K562 (cell line): ENCODE measurements around the gene SLC27A2. TPM values are rescaled to one million over a fixed set of nuclear protein-coding genes. Genes with fewer than 3 reads are reported as not detected.

Experiments
- BCOR ChIP-seq: fragments of 450-650 bp; IDR thresholded peaks from 2 replicates; pipeline ENCODE4 v1.6.1; 2016
- MEIS2 ChIP-seq: fragments of 450-650 bp; IDR thresholded peaks from 2 replicates; pipeline ENCODE4 v1.6.1; 2014; ENCODE audit warnings: mild to moderate bottlenecking; ENCODE audit not compliant: partially characterized antibody
- MYC ChIP-seq, 2 experiments: fragments of 250-450 bp in 1 of 2; sonication (Bioruptor Pico) in 1 of 2; IDR thresholded peaks; 2 replicates each; pipeline versions ENCODE4 v1.5.1 to v1.6.1; 2012 to 2021; ENCODE audit warnings: low read depth in 2 of 2, borderline replicate concordance in 1 of 2, improper control_type of control experiment in 1 of 2, low read length in 1 of 2, mild to moderate bottlenecking in 1 of 2, moderate library complexity in 1 of 2
- TSHZ1 ChIP-seq: fragments of 250-450 bp; sonication (Bioruptor Pico); IDR thresholded peaks from 2 replicates; pipeline ENCODE4 v1.4.0; 2020; ENCODE audit warnings: mild to moderate bottlenecking, moderate library complexity
- ZBTB33 ChIP-seq: sonication (generic); formaldehyde crosslinking; IDR thresholded peaks from 2 replicates; pipeline ENCODE4 v1.8.1; 2023; ENCODE audit warnings: mild to moderate bottlenecking, missing genetic modification reagents
- ZNF395 ChIP-seq: fragments of 200-800 bp; sonication (Bioruptor generic); IDR thresholded peaks from 2 replicates; pipeline ENCODE4 v1.6.1; 2017; ENCODE audit warnings: missing genetic modification characterization, missing compliant biosample characterization
- polyA plus RNA-seq, 8 experiments: library from polyadenylated mRNA; depleted of rRNA in 4 of 8; stranded (reverse) in 5 of 8; unstranded in 3 of 8; fragments of >200 nt; fragmentation: Nextera tagmentation in 2 of 8; fragmentation: Illumina TruSeq in 1 of 8; extraction: Ambion mirVana in 2 of 8; extraction: Trizol in 1 of 8; gene quantifications; 2 replicates each; pipeline versions ENCODE4 v1.2.1 to v1.2.3, GENCODE V29; 2011 to 2014; ENCODE audit warnings: inconsistent platforms in 1 of 8, missing spikeins in 1 of 8
- total RNA-seq, 7 experiments: library from RNA; depleted of rRNA in 6 of 7; stranded (reverse); fragments of >200 nt in 6 of 7; fragmentation: Illumina TruSeq in 2 of 7; extraction: Trizol in 2 of 7; gene quantifications; 2 replicates each; pipeline versions ENCODE4 v1.2.1 to v1.2.3, GENCODE V29; 2011 to 2021; ENCODE audit warnings: low replicate concordance in 1 of 7
- TF ChIP-seq, protein P1 (sequence below), 2 experiments: fragments of 450-650 bp in 1 of 2; IDR thresholded peaks; 2 replicates each; pipeline ENCODE4 v1.6.1; 2011 to 2017; ENCODE audit warnings: low read depth in 2 of 2, antibody characterized with exemption in 1 of 2, borderline replicate concordance in 1 of 2, low read length in 1 of 2, mild to moderate bottlenecking in 1 of 2, mixed read lengths in 1 of 2; ENCODE audit not compliant: control insufficient read depth in 1 of 2
- TF ChIP-seq, protein P2 (sequence below): fragments of 450-650 bp; formaldehyde crosslinking; IDR thresholded peaks from 2 replicates; pipeline ENCODE4 v1.4.0; 2020; ENCODE audit warnings: mild to moderate bottlenecking, moderate library complexity
- TF ChIP-seq, protein P3 (sequence below), 3 experiments: IDR thresholded peaks in 2 of 3; conservative IDR thresholded peaks in 1 of 3; 2 replicates each; pipeline ENCODE4 v1.5.1; 2011 to 2012; ENCODE audit warnings: low read length in 3 of 3, mild to moderate bottlenecking in 3 of 3, control low read depth in 2 of 3, improper control_type of control experiment in 1 of 3, inconsistent platforms in 1 of 3, low read depth in 1 of 3, mixed read lengths in 1 of 3, moderate library complexity in 1 of 3; ENCODE audit not compliant: insufficient read depth in 2 of 3

Gene SLC27A2
- total and polyA plus RNA-seq, 9 of the 15 experiments (the other 6 are each of a cell fraction or from before 2014, with no cell fraction given): 4.9 to 38.0 (median 22.7) TPM

DNA sequence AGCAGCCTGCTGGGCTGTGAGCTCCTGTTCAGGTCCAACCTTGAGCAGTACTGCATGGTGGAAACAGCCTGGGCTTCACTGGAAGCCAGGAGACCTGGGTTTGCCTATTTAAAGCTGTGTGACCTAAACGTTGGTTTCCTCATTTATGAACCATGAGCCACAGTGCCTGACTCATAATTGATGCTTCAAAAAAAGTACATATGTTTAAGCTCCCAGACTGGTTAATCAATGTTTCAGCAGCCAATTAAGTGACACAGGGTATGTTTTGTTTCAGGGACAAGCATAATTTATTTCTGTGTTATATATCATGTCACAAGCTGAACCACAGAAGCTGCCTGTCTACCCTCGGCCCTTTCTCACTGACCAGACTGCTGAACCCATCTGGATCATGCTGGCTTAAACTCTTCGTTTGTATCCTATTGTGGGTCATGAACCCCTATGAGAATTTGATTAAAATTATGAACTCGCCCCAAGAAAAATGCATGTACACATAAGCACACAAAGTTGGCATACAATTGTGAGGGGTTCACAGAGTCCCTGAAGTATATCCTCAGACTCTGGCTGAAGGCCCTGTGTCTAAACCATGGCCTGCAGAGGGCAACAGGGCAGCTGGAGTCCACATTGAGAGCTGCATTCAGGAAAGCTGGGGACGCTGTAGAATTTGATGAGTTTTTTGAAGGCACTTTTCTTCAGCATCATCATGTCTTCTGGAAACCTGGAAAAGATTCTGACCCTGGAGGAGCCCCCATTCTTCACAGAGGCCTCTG is 59.9 kb downstream of the SLC27A2 start (continued):
- TF ChIP-seq, protein P1, sequence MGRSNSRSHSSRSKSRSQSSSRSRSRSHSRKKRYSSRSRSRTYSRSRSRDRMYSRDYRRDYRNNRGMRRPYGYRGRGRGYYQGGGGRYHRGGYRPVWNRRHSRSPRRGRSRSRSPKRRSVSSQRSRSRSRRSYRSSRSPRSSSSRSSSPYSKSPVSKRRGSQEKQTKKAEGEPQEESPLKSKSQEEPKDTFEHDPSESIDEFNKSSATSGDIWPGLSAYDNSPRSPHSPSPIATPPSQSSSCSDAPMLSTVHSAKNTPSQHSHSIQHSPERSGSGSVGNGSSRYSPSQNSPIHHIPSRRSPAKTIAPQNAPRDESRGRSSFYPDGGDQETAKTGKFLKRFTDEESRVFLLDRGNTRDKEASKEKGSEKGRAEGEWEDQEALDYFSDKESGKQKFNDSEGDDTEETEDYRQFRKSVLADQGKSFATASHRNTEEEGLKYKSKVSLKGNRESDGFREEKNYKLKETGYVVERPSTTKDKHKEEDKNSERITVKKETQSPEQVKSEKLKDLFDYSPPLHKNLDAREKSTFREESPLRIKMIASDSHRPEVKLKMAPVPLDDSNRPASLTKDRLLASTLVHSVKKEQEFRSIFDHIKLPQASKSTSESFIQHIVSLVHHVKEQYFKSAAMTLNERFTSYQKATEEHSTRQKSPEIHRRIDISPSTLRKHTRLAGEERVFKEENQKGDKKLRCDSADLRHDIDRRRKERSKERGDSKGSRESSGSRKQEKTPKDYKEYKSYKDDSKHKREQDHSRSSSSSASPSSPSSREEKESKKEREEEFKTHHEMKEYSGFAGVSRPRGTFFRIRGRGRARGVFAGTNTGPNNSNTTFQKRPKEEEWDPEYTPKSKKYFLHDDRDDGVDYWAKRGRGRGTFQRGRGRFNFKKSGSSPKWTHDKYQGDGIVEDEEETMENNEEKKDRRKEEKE (IDR thresholded peaks at IDR 0.05; ENCODE audit: borderline replicate concordance in 1 of 2, control insufficient read depth in 1 of 2, low read depth in 2 of 2, low read length in 1 of 2): no peak
- TF ChIP-seq TSHZ1 (CRISPR knock-in tag) (no peak), MYC (IDR thresholded peaks at IDR 0.05; ENCODE audit: low read depth, low read length) (no peak), MYC (CRISPR knock-in tag; IDR thresholded peaks at IDR 0.05; ENCODE audit: borderline replicate concordance, low read depth) (peak; percentile 29; the same call in 1 of the 2 replicates), ZBTB33 (no peak), MEIS2 (peak; percentile 50), ZNF395 (0 out of 2 replicates have a peak, but pooled peaks have one; percentile 10), BCOR (no peak)
- TF ChIP-seq, protein P2, sequence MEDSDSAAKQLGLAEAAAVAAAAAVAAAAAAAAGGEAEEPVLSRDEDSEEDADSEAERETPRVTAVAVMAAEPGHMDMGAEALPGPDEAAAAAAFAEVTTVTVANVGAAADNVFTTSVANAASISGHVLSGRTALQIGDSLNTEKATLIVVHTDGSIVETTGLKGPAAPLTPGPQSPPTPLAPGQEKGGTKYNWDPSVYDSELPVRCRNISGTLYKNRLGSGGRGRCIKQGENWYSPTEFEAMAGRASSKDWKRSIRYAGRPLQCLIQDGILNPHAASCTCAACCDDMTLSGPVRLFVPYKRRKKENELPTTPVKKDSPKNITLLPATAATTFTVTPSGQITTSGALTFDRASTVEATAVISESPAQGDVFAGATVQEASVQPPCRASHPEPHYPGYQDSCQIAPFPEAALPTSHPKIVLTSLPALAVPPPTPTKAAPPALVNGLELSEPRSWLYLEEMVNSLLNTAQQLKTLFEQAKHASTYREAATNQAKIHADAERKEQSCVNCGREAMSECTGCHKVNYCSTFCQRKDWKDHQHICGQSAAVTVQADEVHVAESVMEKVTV (CRISPR knock-in tag): 0 out of 2 replicates have a peak, but pooled peaks have one; percentile 7
- TF ChIP-seq, protein P3, sequence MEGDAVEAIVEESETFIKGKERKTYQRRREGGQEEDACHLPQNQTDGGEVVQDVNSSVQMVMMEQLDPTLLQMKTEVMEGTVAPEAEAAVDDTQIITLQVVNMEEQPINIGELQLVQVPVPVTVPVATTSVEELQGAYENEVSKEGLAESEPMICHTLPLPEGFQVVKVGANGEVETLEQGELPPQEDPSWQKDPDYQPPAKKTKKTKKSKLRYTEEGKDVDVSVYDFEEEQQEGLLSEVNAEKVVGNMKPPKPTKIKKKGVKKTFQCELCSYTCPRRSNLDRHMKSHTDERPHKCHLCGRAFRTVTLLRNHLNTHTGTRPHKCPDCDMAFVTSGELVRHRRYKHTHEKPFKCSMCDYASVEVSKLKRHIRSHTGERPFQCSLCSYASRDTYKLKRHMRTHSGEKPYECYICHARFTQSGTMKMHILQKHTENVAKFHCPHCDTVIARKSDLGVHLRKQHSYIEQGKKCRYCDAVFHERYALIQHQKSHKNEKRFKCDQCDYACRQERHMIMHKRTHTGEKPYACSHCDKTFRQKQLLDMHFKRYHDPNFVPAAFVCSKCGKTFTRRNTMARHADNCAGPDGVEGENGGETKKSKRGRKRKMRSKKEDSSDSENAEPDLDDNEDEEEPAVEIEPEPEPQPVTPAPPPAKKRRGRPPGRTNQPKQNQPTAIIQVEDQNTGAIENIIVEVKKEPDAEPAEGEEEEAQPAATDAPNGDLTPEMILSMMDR (IDR thresholded peaks at IDR 0.05 in 2 of 3, conservative IDR thresholded peaks at IDR 0.05 in 1 of 3; ENCODE audit: insufficient read depth in 2 of 3, low read depth in 1 of 3, low read length in 3 of 3): peak in 2 of 3 experiments; percentile 41 to 52; a peak in 3 of 6 replicates
